HG03460 (cell line): ENCODE results near the gene PREX1.

Experiments used
- ATAC-seq: cut with Tn5 transposase; IDR thresholded peaks from one replicate; pipeline ENCODE4 v1.9.1; 2021; ENCODE audit not compliant: unreplicated experiment

PREX1 gene

DNA sequence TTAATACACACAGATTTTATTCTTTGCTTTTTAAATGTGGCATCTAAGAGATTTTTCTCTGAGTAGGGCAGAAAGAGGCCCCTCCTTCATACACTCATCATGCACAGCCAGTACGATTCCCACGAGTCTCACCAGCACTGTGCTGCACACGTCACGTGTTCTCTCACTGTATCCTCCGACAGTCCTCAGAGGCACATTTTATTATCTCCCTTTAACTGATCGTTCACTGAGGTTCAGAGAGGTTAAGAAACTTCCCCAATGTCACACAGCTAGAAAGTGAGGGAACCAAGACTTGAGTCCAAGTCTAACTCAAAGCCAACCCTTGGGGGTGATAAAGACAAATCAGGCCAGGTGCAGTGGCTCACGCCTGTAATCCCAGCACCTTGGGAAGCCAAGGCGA, 142.5 kb downstream of the PREX1 start:
- no peak for ATAC-seq

DNA sequence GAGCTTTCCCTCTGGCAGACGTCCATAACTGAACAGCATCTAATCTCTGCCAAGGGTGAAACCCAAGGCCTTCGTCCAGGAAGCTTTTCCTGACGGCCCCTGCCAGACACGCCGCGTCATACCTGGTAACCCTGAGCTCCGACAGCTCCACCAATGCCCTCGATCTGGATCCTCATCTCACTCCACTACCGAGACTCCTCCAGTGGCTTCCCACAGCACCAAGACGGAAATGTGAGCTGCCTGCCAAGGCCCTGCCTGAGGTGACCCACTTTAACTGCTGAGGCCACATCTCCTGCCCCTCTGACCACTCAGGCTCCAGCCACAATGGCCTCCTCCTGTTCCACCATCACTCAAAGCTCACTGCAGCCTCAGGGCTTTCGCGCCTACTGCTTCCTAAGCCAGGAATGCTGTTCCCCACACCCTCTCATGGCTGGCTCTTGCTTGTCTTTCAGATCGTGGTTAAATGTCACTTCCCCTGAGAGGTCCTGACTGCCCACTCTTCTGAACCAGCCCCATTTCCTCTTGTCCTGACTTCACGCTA, 143.2 kb downstream of the PREX1 start:
- no peak for ATAC-seq

DNA sequence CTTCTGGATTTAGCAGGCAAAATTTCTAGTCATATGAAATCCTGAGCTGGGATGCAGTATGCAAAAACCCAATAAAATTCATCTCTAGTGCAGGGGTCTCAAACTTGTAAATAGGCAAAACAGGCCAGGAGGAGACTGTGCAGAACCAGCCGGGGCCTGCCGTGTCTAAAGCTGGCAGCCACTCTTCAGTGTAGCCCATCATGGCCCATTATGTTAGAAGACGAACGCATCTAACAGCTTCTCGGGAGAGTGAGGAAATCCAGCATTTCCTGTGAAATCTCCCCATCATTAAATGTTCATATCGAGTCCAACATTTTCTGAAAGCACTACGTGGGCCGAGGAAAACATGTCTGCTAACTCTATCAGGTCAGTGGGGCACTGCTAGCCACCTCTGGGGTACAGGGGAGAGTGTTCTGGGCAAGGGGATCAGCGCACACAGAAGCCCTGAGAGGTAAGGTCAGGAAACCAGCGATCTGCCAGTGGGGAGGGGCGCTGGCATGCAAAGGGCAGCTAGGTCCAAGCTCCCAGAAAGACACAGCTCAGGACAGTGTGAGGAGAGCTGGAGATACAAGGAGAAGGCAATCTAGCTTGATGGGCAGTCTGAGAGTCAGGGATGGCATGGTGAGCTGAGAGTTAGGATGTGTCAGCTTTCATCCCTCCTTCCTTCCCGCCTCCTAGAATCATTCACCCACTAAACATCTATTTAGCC, 144.2 kb downstream of the PREX1 start:
- ATAC-seq, result no peak

DNA sequence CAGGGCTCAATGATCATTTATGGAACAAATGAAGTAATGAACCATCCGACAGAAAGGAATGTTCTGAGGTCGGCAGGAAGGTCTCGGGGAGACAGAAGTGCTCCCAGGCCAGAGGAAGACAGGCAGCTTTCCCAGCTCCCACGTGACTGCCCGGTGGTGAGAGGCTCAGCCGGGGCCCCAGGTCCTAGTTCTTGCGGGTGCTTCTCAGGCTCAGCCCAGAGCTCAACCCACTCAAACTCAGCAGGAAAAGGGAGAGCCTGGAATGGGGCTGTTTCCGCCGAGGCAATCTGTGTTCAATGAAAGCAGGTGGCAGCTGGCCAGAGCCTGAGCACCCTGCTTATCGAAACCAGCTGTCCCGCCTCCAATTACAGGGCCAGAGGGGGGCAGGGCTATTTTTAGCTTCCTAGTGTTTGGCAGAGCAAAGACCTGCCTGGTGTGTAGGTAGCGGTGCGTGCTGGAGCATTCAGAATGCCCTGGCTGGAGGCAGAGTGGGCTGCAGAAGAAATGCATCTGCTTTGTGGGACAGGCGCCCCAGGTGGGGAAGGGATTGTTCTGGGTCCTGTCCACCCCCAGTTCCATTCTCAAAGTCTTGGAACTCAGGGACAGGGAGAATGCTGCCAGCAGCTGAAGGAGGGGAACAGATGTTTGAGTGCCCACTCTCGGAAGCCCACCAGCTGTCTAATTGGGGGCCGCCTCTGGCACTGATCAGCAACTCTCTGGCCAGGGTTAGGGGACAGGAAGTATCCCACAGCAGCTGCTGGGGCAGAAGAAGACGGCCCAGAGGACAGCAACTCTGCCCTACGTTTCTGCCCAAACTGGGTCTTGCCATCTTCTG, 145.1 kb downstream of the PREX1 start:
- ATAC-seq, result no peak

DNA sequence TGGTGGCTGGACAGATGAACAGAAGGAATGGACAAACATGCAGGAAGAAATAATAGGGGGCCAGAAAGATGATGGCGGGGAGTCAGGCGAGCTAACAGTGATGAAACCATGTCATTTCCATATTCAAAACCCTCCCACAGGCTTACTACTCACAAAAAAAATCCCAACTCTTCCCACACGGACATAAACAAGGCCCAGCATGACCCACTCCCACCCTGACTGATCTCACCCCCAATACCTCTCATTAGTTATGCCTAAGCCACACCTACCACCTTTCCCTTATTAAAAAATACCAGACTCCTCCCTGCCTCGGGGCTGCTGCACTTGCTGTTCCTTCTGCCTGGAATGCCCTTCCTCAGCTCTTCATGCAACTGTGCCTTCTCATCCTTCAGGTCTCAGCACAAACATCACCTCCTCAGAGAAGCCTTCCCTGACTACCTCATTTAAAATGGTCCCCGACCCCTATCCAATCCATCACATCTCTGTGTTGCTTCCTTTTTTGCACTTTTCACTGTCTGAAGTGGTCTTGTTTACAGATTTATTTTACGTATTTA, 145.8 kb downstream of the PREX1 start:
- ATAC-seq, result no peak

DNA sequence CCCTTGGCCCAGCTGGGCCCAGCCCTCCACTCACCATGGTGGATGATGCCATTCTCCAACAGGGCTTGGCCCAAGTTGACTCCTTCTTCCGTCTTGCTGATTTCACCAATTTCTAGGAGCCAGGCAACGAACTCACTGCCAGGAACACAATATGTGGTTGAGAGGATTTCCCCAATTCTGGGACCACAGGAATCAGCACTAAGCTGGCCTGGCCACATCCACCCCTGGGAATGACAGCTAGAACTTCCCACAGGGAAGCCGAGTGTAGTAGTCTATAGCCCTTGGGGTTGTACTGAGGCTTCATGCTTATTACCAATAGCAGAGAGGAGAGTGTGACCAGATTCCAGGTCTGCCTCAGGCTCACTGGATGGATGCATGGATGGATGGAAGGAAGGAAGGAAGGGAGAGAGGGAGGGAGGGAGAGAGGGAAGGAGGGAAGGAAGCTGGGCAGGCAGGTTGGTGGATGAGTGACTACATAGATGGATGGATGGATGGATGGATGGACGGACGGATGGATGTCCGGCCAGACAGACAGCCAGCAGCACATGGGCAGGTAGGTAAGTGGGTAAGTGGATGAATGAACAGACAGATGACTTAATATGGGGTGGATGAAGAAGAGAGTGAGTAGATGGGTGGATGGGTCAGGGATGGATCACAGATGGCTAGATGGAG, 146.5 kb downstream of the PREX1 start:
- no peak for ATAC-seq

DNA sequence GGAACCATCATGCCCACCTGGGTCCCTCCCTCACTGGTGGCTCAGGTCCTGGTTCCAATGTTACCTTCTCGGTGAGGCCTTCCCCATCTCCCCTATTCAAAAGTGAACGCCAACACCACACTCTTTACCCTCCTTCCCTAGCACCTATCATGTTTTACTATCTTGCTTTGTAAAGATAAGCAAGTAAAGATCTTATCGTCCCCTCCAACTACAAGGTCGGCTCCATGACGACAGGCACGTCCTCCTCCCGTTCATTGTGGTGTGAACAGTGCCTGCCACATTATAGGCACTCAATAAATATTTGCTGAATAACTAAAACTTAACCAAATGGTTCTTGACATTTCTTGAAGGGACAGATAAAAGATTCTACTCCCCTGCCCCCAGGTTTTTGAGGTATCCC, 147.1 kb downstream of the PREX1 start:
- no peak for ATAC-seq

DNA sequence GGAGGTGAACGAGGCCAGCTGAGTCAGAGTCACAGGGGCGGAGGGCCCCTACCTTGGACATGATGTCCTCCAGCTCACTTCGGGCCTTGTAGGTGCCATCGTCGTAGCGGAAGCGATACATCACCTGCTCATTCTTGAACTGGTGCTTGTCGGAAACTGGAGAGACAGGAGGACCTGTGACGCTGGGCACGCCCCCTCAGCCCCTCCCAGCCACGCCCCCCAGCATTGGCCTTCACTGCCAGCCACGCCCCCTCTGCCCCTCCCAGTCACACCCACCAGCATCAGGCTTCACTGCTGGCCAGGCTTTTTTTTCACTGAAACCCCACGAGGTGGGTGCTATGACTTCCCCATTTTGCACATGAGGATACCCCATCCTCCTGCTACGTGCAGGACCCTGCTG, 148.2 kb downstream of the PREX1 start:
- no peak for ATAC-seq

DNA sequence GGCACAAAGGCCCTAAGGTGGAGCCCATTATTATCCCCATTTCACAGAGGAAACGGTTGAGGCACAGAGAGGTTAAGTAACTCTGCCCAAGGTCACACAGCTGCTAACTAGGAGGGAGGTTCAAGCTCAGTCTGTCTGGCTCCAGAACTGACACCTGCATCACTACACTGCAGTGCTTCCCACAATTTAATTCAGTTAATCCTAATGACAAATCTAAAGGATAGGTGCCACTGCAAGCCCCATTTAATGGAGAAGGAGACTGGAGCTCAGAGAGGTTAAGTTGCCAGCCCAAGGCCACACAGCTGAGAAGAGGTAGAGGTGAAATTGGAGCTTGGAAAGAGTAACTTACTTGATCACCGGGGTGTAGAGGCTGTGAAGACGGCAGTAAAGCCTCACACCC, 148.8 kb downstream of the PREX1 start:
- no peak for ATAC-seq

DNA sequence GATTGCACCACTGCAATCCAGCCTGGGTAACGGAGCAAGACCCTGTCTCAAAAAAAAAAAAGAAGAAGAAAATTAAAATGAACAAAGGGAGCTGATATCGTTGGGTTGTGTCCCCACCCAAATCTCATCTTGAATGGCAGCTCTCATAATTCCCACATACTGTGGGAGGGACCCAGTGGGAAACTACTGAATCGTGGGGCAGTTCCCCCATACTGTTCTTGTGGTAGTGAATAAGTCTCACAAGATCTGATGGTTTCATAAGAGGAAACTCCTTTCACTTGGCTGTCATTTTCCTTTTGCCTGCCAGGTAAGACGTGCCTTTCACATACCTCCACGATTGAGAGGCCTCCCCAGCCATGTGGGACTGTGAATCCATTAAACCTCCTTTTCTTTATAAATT, 149.4 kb downstream of the PREX1 start:
- no peak for ATAC-seq

DNA sequence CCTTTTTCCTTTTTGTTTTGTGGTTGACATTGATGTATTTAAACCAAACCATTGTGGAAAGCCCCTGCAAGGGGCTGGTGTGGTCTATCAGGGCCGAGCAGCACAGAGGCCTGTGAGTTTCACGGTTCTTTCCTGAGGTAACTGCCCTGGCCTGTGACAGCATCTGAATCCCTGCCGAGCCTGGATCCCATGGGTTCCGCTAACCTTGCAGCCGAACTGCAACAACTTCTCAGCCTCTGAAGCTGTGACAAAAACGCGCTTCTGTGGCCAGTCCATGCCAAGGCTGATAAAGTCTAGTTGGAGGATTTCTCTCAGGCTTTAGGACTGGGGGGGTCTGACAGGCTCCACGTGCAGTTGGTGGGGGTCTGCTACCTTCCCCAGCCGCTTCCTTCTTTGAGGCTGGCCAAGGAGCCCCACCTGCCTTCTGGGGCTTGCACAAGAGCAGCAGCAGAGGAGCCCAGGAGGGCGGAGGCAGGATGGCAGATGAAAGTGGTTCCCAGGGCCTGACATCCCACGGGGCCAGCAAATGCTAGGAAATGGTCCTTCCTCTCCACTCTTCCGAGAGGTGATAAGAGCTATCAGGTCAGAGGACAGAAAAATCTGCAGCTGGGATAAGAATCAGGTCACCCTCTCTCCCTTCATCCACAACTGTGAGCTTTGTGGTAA, 150.9 kb downstream of the PREX1 start:
- ATAC-seq, result no peak

DNA sequence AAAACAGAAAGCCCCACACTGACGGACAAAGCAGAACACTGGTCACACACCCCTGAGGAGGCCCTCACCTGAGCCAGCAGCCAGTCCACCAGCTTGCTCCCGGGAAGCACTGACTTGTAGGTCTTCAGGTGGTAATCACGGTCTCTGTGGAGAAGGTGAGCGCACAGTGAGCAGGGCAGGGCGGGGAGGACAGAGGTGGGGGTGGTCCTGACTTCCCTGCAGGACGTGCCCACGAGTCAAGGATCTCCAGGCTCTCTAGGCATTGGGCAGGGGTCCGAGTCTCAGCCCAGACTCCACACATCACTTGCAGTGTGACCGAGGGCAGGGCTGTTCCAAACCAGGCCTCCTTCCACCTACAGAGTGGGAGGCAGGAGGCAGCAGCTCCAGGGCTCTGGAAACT, 151.7 kb downstream of the PREX1 start:
- ATAC-seq, result no peak

DNA sequence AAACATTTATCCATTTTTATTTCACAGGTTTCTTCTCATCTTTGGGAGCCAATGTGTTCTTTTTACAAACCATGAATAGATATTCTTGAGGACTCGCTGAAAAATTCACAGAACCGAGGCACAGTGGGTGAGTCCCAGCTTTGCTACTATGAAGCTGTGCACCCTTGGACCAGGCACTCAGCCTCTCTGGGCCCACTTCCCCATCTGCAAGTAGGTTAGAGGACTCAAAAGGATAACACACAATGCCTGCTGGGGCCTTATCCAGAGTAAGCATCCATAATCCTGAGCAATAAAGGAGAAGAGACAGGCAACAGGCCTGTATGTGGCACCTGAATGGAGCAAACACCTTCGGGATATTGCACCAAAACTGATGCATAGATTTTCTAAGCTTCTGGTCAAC, 153.3 kb downstream of the PREX1 start:
- ATAC-seq, result no peak

DNA sequence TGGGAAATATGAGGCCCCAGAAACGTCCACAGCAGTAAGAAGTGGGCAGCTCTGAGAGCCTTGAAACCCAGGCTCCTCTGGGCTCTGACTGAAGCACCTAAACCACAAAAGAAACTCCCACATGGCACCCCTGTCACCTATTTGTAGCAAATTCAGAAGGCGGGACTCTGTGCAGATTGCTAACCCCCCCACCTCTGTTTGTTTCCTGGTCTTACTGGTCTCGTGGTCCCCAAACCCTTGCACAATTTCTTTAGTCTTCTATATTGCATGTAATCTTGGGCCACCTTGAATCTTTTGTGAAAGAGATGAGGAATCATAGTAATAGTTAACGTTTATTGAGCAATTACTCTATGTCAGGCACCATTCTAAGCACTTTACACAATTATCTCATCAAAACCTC, 154.3 kb downstream of the PREX1 start:
- ATAC-seq, result no peak

DNA sequence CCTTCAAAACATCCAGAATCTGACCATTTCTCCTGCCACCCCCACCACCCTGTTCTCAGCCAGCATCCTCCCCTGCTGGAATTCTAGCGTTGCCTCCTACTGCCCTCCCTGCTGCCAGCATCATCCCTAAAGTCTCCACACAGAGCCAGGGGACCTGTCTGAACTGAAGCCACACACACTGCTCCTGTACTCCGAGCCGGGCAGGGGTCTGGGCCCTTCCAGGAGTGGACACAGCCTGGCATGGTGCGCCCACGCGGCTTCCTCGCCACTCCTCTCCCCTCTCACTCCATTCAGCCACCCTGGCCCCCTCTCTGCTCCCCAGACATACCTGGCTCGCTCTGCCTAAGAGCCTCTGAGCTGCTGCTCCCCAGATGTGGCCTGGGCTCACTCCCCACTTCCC, 155.5 kb downstream of the PREX1 start:
- ATAC-seq, result no peak

DNA sequence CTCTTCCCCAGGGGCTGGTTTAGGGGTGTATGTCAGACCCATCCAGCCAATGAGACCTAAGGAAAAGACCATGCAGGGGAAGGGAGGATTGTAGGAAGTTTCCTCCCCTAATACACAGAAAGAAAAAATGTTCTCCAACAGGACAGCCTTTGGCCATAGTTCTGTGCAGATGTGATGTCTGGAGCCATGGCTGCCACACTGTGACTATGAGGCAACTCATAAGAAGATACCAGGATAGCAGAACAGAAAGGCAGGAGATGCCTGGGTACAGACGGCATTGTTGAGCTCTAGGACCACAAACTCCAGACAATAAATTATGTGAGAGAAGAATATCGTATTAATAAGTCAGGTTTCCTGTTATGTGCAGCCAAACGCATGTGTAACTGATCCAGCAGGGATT, 156.7 kb downstream of the PREX1 start:
- no peak for ATAC-seq

DNA sequence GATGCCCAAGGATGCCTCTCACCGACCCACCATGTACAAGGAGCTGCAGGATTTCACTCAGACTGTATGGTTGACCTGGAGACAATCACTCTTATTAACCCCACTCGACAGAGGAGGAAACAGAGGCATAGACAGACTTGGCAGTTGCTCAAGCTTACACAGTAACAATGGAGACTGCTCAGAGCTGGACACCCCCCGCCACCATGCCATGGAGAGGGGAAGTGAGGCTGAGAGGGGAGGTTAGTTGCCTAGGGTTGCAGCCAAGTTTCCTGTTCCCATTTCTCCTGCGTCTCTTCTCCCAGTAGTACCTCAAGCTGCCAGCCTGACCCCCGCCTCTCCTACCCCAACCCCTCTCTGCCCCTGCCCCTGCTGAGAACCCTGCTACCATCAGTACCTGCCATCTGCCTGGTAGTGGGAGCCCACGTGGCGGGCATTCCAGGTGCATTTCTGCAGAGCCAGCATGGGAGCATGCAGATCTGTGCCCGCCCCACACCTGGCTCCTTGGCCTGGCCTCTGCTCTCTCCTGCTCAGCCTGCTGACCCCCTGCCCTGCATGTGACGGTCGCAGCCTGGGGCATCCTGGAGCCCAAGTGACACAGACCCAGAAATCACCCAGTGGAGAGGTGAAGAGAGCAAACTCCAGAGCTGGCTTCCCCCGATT, 157.7 kb downstream of the PREX1 start:
- ATAC-seq, result no peak

DNA sequence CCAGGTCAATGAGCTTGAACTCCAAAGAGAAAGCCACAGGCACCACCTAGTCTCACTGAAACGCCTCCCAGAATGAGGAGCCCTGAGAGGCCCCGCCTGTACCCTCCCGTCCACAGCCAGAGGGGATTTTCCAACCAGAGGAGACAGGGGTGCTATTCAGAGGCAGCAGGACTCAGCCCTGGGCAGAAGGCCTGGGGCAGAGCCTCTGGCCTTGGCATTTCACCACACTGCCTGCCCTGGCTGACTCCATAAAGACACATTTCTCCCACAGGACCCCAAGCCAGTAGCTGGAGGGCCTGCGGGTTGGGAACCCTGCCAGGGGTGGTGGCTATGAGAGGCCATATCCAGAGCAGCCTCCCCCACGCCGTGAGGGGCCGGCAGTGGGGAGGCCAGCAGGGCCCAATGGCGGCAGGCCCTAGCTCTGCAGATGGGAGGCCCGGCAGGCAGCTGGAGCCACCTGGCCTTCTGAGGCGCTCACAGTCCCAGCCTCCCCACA, 159.3 kb downstream of the PREX1 start:
- ATAC-seq, result no peak

DNA sequence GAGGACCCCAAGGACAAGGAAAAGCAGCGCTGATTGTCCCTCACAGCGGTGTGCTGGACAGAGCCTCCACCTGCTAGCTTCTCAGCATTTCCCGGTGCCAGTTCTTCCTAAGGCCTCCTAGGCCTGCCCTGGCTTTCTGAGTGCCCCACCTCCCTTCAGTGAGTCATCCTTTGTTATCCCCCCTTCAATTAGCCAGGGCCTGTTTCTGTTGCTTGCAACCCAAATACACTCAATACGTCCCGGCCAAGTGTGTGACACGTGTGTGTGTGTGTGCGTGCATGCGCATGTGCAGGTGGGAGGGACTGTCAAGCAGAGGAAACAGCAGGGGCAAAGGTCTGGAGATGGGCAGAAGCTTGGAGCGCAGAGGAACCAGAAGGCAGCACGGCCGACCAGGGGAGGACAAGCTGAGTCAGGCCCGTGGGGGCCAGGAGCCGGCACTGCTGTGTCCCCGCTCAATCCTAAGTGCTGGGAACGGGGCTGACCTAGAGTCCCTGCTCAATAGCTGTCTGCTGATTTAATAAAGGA, 159.8 kb downstream of the PREX1 start:
- ATAC-seq, result no peak

DNA sequence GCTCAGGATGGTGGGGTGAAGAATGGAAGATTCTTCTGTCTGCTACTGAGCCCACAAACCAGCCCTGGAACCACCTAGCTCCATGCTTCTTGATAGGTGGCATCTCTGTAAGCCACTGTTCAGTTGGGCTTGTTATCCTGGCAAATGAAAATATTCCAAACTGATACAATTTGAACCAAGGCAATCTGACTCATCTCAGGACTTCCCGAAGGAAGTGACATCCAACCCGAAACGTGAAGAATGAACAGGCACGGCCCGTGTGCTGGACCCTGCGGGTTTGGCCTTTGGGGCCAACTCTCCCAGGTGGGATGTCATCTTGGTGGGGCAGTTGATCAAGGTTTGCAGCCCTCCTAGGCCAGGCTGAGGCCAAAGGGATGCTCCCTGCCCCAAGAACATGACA, 160.3 kb downstream of the PREX1 start:
- ATAC-seq, result no peak
